A549 (cell line): ENCODE results near the gene ABCA13. TPM values are rescaled to one million over a fixed set of nuclear protein-coding genes. Genes with fewer than 3 reads are reported as not detected.

Source experiments
- ATAC-seq, 2 experiments: fragments of 200-7000 bp in 1 of 2; fragments of >200 bp in 1 of 2; cut with Nextera tagmentation in 1 of 2; cut with Tn5 transposase in 1 of 2; 3 replicates each; pipeline versions ENCODE4 v1.8.0 to v1.9.1; 2018 to 2020; ENCODE audit warnings: mild to moderate bottlenecking in 1 of 2, moderate library complexity in 1 of 2
- CTCF ChIA-PET: fragments of 300-600 bp; sonication (Branson Sonifier 250); formaldehyde crosslinking; extraction: SDS; loops from one replicate; lab custom pipeline; 2021; ENCODE audit warnings: antibody characterized with exemption, inconsistent platforms; lab: Yijun Ruan, JAX
- POLR2A ChIA-PET: fragments of 350-600 bp; formaldehyde crosslinking; extraction: SDS; loops from one replicate; lab custom pipeline; 2021; ENCODE audit warnings: antibody characterized with exemption, inconsistent platforms; lab: Yijun Ruan, JAX
- DNase-seq, 2 experiments: peaks; one replicate each; pipeline versions ENCODE4 v3.0.0 to v3.0.0-alpha.2; 2011 to 2016; ENCODE audit warnings: low read depth in 1 of 2, low spot score in 1 of 2
- FAIRE-seq: peaks from 2 replicates; lab custom pipeline; 2011; peaks lifted over from hg19 to GRCh38; lab: Jason Lieb, UNC
- H3K27ac ChIP-seq, 2 experiments: fragments of >200 bp; sonication (Bioruptor Twin); formaldehyde crosslinking; 3 replicates each; pipeline ENCODE4 v1.5.1; 2016 to 2017
- H3K4me1 ChIP-seq: fragments of >200 bp; sonication (Bioruptor Twin); formaldehyde crosslinking; 3 replicates; pipeline ENCODE4 v1.6.1; 2016
- H3K4me2 ChIP-seq: fragments of >200 bp; sonication (Bioruptor Twin); formaldehyde crosslinking; 3 replicates; pipeline ENCODE4 v1.6.1; 2016
- H3K4me3 ChIP-seq: fragments of >200 bp; sonication (Bioruptor Twin); formaldehyde crosslinking; 3 replicates; pipeline ENCODE4 v1.5.1; 2016
- H3K9me3 ChIP-seq: fragments of >200 bp; sonication (Bioruptor Twin); formaldehyde crosslinking; 3 replicates; pipeline ENCODE4 v1.6.1; 2016
- CBX2 ChIP-seq: fragments of 200-600 bp; sonication (generic); IDR thresholded peaks from 2 replicates; pipeline ENCODE4 v1.6.1; 2016; ENCODE audit warnings: low read depth, mild to moderate bottlenecking, borderline replicate concordance
- CHD4 ChIP-seq: fragments of 200-600 bp; sonication (generic); IDR thresholded peaks from 2 replicates; pipeline ENCODE4 v1.6.1; 2016; ENCODE audit warnings: antibody characterized with exemption, mild to moderate bottlenecking, borderline replicate concordance
- EHF ChIP-seq: fragments of 250-450 bp; sonication (Bioruptor Pico); IDR thresholded peaks from 2 replicates; pipeline ENCODE4 v1.5.0; 2020; ENCODE audit warnings: mild to moderate bottlenecking
- ESRRA ChIP-seq: fragments of 150-350 bp; IDR thresholded peaks from 2 replicates; pipeline ENCODE4 v1.6.1; 2014; ENCODE audit warnings: mild to moderate bottlenecking, low read length, borderline replicate concordance
- FOSB ChIP-seq: fragments of 250-450 bp; sonication (Bioruptor Pico); IDR thresholded peaks from 2 replicates; pipeline ENCODE4 v1.5.0; 2020; ENCODE audit warnings: mild to moderate bottlenecking, moderate library complexity
- FOSL2 ChIP-seq, 2 experiments: fragments of 450-650 bp in 1 of 2; fragments of >200 bp in 1 of 2; sonication (Bioruptor Twin) in 1 of 2; formaldehyde crosslinking; IDR thresholded peaks; 2 replicates each; pipeline versions ENCODE4 v1.5.0 to v1.6.1; 2016 to 2020; ENCODE audit warnings: mild to moderate bottlenecking in 1 of 2, moderate library complexity in 1 of 2
- GATA3 ChIP-seq: IDR thresholded peaks from 2 replicates; pipeline ENCODE4 v1.6.1; 2012; ENCODE audit warnings: borderline replicate concordance
- HEYL ChIP-seq: fragments of 250-450 bp; sonication (Bioruptor Pico); IDR thresholded peaks from 2 replicates; pipeline ENCODE4 v1.8.0; 2021; ENCODE audit warnings: mild to moderate bottlenecking, moderate library complexity
- KDM1A ChIP-seq: fragments of 200-600 bp; sonication (generic); IDR thresholded peaks from 2 replicates; pipeline ENCODE4 v1.6.1; 2016; ENCODE audit warnings: low read depth, mild to moderate bottlenecking
- KDM5A ChIP-seq: fragments of 200-600 bp; sonication (generic); IDR thresholded peaks from 2 replicates; pipeline ENCODE4 v1.6.1; 2016; ENCODE audit warnings: antibody characterized with exemption, mild to moderate bottlenecking
- MAFK ChIP-seq: fragments of 450-650 bp; IDR thresholded peaks from 2 replicates; pipeline ENCODE4 v1.6.1; 2014; ENCODE audit not compliant: partially characterized antibody
- MAZ ChIP-seq: fragments of 150-350 bp; IDR thresholded peaks from 2 replicates; pipeline ENCODE4 v1.6.1; 2014; ENCODE audit warnings: antibody characterized with exemption, low read depth, low read length, borderline replicate concordance
- MYC ChIP-seq: IDR thresholded peaks from 2 replicates; pipeline ENCODE4 v1.6.1; 2012; ENCODE audit warnings: mild to moderate bottlenecking, inconsistent platforms, low read length, improper control_type of control experiment, borderline replicate concordance
- NFE2L2 ChIP-seq: fragments of 150-350 bp; conservative IDR thresholded peaks from 2 replicates; pipeline ENCODE4 v1.6.1; 2014; ENCODE audit warnings: low read length
- NR3C1 ChIP-seq: fragments of >200 bp; sonication (Bioruptor Twin); formaldehyde crosslinking; IDR thresholded peaks from 3 replicates; pipeline ENCODE4 v1.6.1; 2017
- POLR2A ChIP-seq: IDR thresholded peaks from 2 replicates; pipeline ENCODE4 v1.6.1; 2012; ENCODE audit warnings: mild to moderate bottlenecking, low read length
- POLR2AphosphoS2 ChIP-seq: conservative IDR thresholded peaks from 2 replicates; pipeline ENCODE4 v1.6.1; 2012; ENCODE audit warnings: low read length, improper control_type of control experiment, inconsistent platforms
- RAD21 ChIP-seq, 2 experiments: fragments of >200 bp in 1 of 2; sonication (Bioruptor Twin) in 1 of 2; formaldehyde crosslinking in 1 of 2; IDR thresholded peaks in 1 of 2; conservative IDR thresholded peaks in 1 of 2; 2 replicates in 1 of 2; 3 replicates in 1 of 2; pipeline ENCODE4 v1.6.1; 2012 to 2018; ENCODE audit warnings: inconsistent platforms in 1 of 2
- RFX5 ChIP-seq: fragments of 450-650 bp; IDR thresholded peaks from 2 replicates; pipeline ENCODE4 v1.7.1; 2014; ENCODE audit warnings: antibody characterized with exemption, mild to moderate bottlenecking, moderate library complexity
- SMC3 ChIP-seq: fragments of >200 bp; sonication (Bioruptor Twin); formaldehyde crosslinking; IDR thresholded peaks from 3 replicates; pipeline ENCODE4 v1.6.1; 2018; ENCODE audit warnings: inconsistent platforms
- TFCP2L1 ChIP-seq: fragments of 250-450 bp; sonication (Bioruptor Pico); IDR thresholded peaks from 2 replicates; pipeline ENCODE4 v1.5.0; 2021; ENCODE audit warnings: mild to moderate bottlenecking
- ZNF302 ChIP-seq: fragments of 250-450 bp; sonication (Bioruptor Pico); IDR thresholded peaks from 2 replicates; pipeline ENCODE4 v1.9.0; 2021; ENCODE audit warnings: inconsistent platforms, mild to moderate bottlenecking, moderate library complexity
- WGBS: methylation state at CpG from one replicate; pipeline ENCODE4 v1.1.6; 2017; ENCODE audit errors: missing lambda C conversion rate; 5-methylcytosine and 5-hydroxymethylcytosine counted together
- polyA plus RNA-seq, 4 experiments: library from polyadenylated mRNA; depleted of rRNA in 3 of 4; stranded (reverse); fragments of >200 nt; fragmentation: RNase III in 1 of 4; extraction: RNeasy Plus Mini Kit Qiagen cat#74134 plus additional on column Dnase treatment in 1 of 4; gene quantifications; 2 replicates in 3 of 4; 3 replicates in 1 of 4; pipeline ENCODE4 v1.2.3, GENCODE V29; 2011 to 2017
- TF ChIP-seq, protein P1 (sequence below): fragments of >200 bp; sonication (Bioruptor Twin); formaldehyde crosslinking; IDR thresholded peaks from 3 replicates; pipeline ENCODE4 v1.5.1; 2016
- TF ChIP-seq, protein P2 (sequence below): IDR thresholded peaks from 2 replicates; pipeline ENCODE4 v1.6.1; 2012; ENCODE audit warnings: low read depth, borderline replicate concordance
- TF ChIP-seq, protein P3 (sequence below): IDR thresholded peaks from 2 replicates; pipeline ENCODE4 v1.6.1; 2012
- TF ChIP-seq, protein P4 (sequence below): fragments of 250-450 bp; sonication (Bioruptor Pico); IDR thresholded peaks from 2 replicates; pipeline ENCODE4 v1.5.0; 2020; ENCODE audit warnings: low read depth, mild to moderate bottlenecking, moderate library complexity
- TF ChIP-seq, protein P5 (sequence below): fragments of >200 bp; sonication (Bioruptor Twin); formaldehyde crosslinking; IDR thresholded peaks from 2 replicates; pipeline ENCODE4 v1.6.1; 2016
- TF ChIP-seq, protein P6 (sequence below): IDR thresholded peaks from 2 replicates; pipeline ENCODE4 v1.6.1; 2012

Gene ABCA13
- polyA plus RNA-seq, 2 of the 4 experiments (the other 2 are of a cell fraction) = 0.01 TPM; not detected in 1

DNA sequence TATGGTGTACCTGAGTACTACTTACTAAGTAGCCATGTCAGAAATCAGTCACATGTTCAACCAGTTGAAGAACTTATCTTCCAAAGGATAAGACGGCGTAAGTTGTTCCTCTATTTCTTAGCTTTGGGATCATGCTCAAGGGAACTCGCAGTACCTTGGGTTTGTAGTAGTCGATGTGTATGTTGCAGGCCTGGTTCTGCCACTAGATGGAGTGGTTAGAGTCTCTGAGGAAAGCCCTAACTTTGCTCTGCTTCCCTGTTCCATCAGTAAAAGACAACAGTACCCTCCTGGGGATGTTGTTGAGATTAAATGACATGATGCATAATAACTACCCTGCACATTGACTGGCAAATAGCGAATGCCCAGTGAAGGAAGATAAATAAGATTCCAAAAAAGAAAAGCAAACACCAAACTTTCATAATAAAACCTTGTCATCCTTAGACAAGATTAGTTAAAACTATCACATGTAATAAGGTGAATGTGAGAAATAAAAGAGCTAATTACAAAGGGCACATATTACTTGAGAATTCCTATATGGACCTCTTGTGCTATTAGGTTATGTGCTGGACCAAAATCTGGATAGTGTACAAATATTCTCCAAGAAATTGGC is 165.9 kb downstream of the ABCA13 start:
- TF ChIP-seq FOSL2 (IDR thresholded peaks at IDR 0.05) (no peak), FOSL2 (CRISPR knock-in tag; IDR thresholded peaks at IDR 0.05) (no peak), TFCP2L1 (no peak), SMC3 (peak; percentile 33; the same call in 1 of the 3 replicates), POLR2A (no peak), CBX2 (no peak), RAD21 (conservative IDR thresholded peaks at IDR 0.05 in 1 of 2, IDR thresholded peaks at IDR 0.05 in 1 of 2) (peak; percentile 23 to 42; a peak in 2 of 5 replicates)
- TF ChIP-seq, protein P1, sequence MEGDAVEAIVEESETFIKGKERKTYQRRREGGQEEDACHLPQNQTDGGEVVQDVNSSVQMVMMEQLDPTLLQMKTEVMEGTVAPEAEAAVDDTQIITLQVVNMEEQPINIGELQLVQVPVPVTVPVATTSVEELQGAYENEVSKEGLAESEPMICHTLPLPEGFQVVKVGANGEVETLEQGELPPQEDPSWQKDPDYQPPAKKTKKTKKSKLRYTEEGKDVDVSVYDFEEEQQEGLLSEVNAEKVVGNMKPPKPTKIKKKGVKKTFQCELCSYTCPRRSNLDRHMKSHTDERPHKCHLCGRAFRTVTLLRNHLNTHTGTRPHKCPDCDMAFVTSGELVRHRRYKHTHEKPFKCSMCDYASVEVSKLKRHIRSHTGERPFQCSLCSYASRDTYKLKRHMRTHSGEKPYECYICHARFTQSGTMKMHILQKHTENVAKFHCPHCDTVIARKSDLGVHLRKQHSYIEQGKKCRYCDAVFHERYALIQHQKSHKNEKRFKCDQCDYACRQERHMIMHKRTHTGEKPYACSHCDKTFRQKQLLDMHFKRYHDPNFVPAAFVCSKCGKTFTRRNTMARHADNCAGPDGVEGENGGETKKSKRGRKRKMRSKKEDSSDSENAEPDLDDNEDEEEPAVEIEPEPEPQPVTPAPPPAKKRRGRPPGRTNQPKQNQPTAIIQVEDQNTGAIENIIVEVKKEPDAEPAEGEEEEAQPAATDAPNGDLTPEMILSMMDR = peak; percentile 44
- TF ChIP-seq, protein P2, sequence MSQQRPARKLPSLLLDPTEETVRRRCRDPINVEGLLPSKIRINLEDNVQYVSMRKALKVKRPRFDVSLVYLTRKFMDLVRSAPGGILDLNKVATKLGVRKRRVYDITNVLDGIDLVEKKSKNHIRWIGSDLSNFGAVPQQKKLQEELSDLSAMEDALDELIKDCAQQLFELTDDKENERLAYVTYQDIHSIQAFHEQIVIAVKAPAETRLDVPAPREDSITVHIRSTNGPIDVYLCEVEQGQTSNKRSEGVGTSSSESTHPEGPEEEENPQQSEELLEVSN = no peak
- TF ChIP-seq, protein P3, sequence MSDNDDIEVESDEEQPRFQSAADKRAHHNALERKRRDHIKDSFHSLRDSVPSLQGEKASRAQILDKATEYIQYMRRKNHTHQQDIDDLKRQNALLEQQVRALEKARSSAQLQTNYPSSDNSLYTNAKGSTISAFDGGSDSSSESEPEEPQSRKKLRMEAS = no peak
- no peaks in the 10 kb centered on the region for H3K9me3 ChIP-seq
- H3K4me1 ChIP-seq = no peaks in the 10 kb centered on the region
- ChIA-PET POLR2A (no interaction called here), CTCF (interaction anchor here (0.8 to 1.7 kb wide), 9 partner anchors 9 to 1546 kb away, joined by 3 to 5 read pairs (median 3); no protein-coding TSS in a partner anchor)
- no peak overlapping the region for H3K4me3 ChIP-seq
- no peak for FAIRE-seq
- peak; percentile 81 to 88 for ATAC-seq
- peak; percentile 24 to 37 for DNase-seq
- H3K27ac ChIP-seq = no peak overlapping the region
- 15% methylated on average over 5 of the region's 5 CpGs for WGBS
- no peak overlapping the region for H3K4me2 ChIP-seq

DNA sequence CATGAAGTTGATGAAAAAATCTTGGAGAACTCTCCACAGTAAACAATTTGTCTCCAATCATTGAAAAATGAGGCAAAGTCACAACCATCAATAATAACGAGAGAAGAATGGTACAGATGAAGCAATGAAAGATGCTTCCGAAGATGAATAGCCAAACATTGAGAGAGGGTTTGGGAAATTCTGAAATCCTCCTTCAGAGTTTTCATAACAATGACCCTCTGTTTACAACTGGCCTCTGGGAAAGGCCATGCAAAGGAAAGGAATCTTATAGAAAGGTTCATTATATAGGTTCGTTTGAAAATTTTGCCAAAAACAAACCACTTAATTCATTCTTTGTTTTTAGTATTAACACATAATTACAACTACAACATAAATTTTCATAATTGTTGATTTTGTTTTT is 166.5 kb downstream of the ABCA13 start:
- Histone ChIP-seq H3K4me3 (no peak overlapping the region), H3K9me3 (no peaks in the 10 kb centered on the region), H3K4me1 (no peaks in the 10 kb centered on the region), H3K27ac (no peak overlapping the region), H3K4me2 (no peak overlapping the region)
- CTCF ChIA-PET = interaction anchor here (1.3 to 1.7 kb wide), 3 partner anchors 11 to 537 kb away, joined by 4 to 5 read pairs (median 4); no protein-coding TSS in a partner anchor
- DNase-seq (no peak), ATAC-seq (no peak), FAIRE-seq (no peak)
- TF ChIP-seq, protein P4, sequence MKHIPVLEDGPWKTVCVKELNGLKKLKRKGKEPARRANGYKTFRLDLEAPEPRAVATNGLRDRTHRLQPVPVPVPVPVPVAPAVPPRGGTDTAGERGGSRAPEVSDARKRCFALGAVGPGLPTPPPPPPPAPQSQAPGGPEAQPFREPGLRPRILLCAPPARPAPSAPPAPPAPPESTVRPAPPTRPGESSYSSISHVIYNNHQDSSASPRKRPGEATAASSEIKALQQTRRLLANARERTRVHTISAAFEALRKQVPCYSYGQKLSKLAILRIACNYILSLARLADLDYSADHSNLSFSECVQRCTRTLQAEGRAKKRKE (CRISPR knock-in tag) = no peak
- WGBS = 1% methylated on average over 3 of the region's 3 CpGs
- POLR2A ChIA-PET = no interaction called here

DNA sequence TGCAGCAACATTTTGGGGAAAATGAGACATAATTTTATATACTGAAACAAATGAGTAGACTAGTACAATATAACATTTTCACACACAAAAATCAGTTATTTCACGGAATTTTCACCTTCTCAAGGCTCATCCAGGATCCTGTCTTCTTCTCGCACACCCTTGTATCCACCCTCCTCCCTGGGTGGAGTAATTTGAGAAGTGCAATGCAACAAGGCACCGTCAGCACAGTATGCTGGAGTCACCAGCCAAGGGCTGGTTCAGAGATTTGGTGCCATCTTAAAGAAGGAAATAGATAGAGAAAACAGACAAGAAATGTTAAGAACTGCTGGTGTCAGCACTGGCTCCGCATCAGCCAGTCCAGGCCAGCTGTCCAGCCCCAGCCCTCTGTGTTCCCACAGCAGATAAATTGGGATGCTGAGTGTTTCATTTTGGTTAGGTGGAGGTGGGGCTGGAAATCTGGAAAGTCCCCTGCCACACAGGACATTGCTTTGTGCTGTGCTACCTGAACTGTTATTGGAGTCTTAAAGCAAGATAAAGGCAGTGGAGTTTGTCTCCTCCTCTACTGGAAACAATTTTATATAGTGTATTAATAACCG is 176.1 kb downstream of the ABCA13 start:
- TF ChIP-seq MAFK = no peak
- TF ChIP-seq POLR2AphosphoS2 = no peak
- TF ChIP-seq ESRRA = no peak
- no peak for TF ChIP-seq FOSL2 (IDR thresholded peaks at IDR 0.05)
- TF ChIP-seq FOSL2 (CRISPR knock-in tag; IDR thresholded peaks at IDR 0.05) = no peak
- TF ChIP-seq NFE2L2 = no peak
- TF ChIP-seq MYC = no peak
- no peak for TF ChIP-seq SMC3
- TF ChIP-seq RFX5 = no peak
- TF ChIP-seq, protein P5, sequence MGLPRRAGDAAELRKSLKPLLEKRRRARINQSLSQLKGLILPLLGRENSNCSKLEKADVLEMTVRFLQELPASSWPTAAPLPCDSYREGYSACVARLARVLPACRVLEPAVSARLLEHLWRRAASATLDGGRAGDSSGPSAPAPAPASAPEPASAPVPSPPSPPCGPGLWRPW = no peak
- TF ChIP-seq KDM1A = no peak
- TF ChIP-seq FOSB (CRISPR knock-in tag) = no peak
- no peak for TF ChIP-seq EHF
- TF ChIP-seq, protein P6, sequence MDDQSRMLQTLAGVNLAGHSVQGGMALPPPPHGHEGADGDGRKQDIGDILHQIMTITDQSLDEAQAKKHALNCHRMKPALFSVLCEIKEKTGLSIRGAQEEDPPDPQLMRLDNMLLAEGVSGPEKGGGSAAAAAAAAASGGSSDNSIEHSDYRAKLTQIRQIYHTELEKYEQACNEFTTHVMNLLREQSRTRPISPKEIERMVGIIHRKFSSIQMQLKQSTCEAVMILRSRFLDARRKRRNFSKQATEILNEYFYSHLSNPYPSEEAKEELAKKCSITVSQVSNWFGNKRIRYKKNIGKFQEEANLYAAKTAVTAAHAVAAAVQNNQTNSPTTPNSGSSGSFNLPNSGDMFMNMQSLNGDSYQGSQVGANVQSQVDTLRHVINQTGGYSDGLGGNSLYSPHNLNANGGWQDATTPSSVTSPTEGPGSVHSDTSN = no peak
- TF ChIP-seq NR3C1 = no peak
- no peak for TF ChIP-seq HEYL
- no peak for TF ChIP-seq MAZ
- no peak for TF ChIP-seq CHD4
- no peak for TF ChIP-seq ZNF302 (CRISPR knock-in tag)
- no peak for TF ChIP-seq GATA3
- no peak for TF ChIP-seq KDM5A
- no peak overlapping the region for H3K4me3 ChIP-seq
- no peak for ATAC-seq
- no peak overlapping the region for H3K27ac ChIP-seq
- no peaks in the 10 kb centered on the region for H3K4me1 ChIP-seq
- no peak for DNase-seq
- H3K9me3 ChIP-seq = no peaks in the 10 kb centered on the region
- CTCF ChIA-PET = no interaction called here
- POLR2A ChIA-PET = no interaction called here
- H3K4me2 ChIP-seq = no peak overlapping the region
- FAIRE-seq = no peak
- 30% methylated on average over 5 of the region's 5 CpGs for WGBS
